Keratinocyte (primary cell): ENCODE data around the gene MAL. TPM values are rescaled to one million over a fixed set of nuclear protein-coding genes. Genes with fewer than 3 reads are reported as not detected.

Source experiments
- DNase-seq: peaks from one replicate; pipeline ENCODE4 v3.0.0-alpha.2; 2011; ENCODE audit warnings: low read depth, missing footprints, low spot score
- FAIRE-seq: peaks from 2 replicates; lab custom pipeline; 2011; peaks lifted over from hg19 to GRCh38; lab: Jason Lieb, UNC
- H2AFZ ChIP-seq: 2 replicates; pipeline ENCODE4 v1.6.0; 2012; ENCODE audit warnings: low read length, control low read depth, inconsistent platforms; ENCODE audit not compliant: control insufficient read depth
- H3K27ac ChIP-seq: 2 replicates; pipeline ENCODE4 v1.5.1; 2011; ENCODE audit warnings: low read length; ENCODE audit not compliant: control insufficient read depth, insufficient read depth
- H3K27me3 ChIP-seq: 3 replicates; pipeline ENCODE4 v1.6.0; 2011; ENCODE audit warnings: low read length; ENCODE audit not compliant: control insufficient read depth, insufficient read depth; ENCODE audit errors: extremely low read depth
- H3K36me3 ChIP-seq, 2 experiments: 2 replicates in 1 of 2; 3 replicates in 1 of 2; pipeline ENCODE4 v1.5.1; 2011; ENCODE audit warnings: low read length in 2 of 2, mild to moderate bottlenecking in 1 of 2; ENCODE audit not compliant: control insufficient read depth in 2 of 2, insufficient read depth in 2 of 2; ENCODE audit errors: extremely low read depth in 1 of 2
- H3K4me1 ChIP-seq: 3 replicates; pipeline ENCODE4 v1.5.1; 2011; ENCODE audit warnings: low read length; ENCODE audit not compliant: control insufficient read depth, insufficient read depth; ENCODE audit errors: extremely low read depth
- H3K4me2 ChIP-seq: 3 replicates; pipeline ENCODE4 v1.6.0; 2011; ENCODE audit warnings: low read depth, low read length; ENCODE audit not compliant: control insufficient read depth, insufficient read depth; ENCODE audit errors: extremely low read depth
- H3K4me3 ChIP-seq, 3 experiments: fragments of 200-600 bp in 1 of 3; sonication (generic) in 1 of 3; 2 replicates in 2 of 3; 3 replicates in 1 of 3; pipeline ENCODE4 v1.5.1; 2011 to 2016; ENCODE audit warnings: low read length in 3 of 3, mild to moderate bottlenecking in 3 of 3, control low read depth in 2 of 3, inconsistent platforms in 1 of 3, low read depth in 1 of 3, mixed read lengths in 1 of 3, mixed run types in 1 of 3, moderate library complexity in 1 of 3; ENCODE audit not compliant: control insufficient read depth in 2 of 3, insufficient read depth in 2 of 3; ENCODE audit errors: extremely low read depth in 1 of 3
- H3K79me2 ChIP-seq: 2 replicates; pipeline ENCODE4 v1.6.0; 2012; ENCODE audit warnings: low read length; ENCODE audit not compliant: control insufficient read depth, insufficient read depth
- H3K9ac ChIP-seq: 3 replicates; pipeline ENCODE4 v1.6.0; 2011; ENCODE audit warnings: low read length; ENCODE audit not compliant: control insufficient read depth, insufficient read depth; ENCODE audit errors: extremely low read depth
- H3K9me1 ChIP-seq: 3 replicates; pipeline ENCODE4 v1.6.0; 2011; ENCODE audit warnings: low read length; ENCODE audit not compliant: control insufficient read depth, insufficient read depth; ENCODE audit errors: extremely low read depth
- H3K9me3 ChIP-seq: 2 replicates; pipeline ENCODE4 v1.5.1; 2012; ENCODE audit warnings: low read depth, low read length; ENCODE audit not compliant: control insufficient read depth
- H4K20me1 ChIP-seq: 3 replicates; pipeline ENCODE4 v1.6.0; 2011; ENCODE audit warnings: low read length; ENCODE audit not compliant: control insufficient read depth, insufficient read depth; ENCODE audit errors: extremely low read depth
- EZH2 ChIP-seq: IDR thresholded peaks from one replicate; pipeline ENCODE4 v1.6.1; 2012; ENCODE audit warnings: inconsistent platforms, mild to moderate bottlenecking, low read length, moderate library complexity
- dilution Hi-C: fragments of 300-500 bp; cut with MboI; formaldehyde crosslinking; loops from one replicate; pipeline ENCODE4 v1.7.0; 2020; ENCODE audit warnings: low sequenced_read_pairs; ENCODE audit not compliant: extremely low pct_ligation_motif_present
- polyA plus RNA-seq, 5 experiments: library from polyadenylated mRNA; depleted of rRNA in 3 of 5; stranded (reverse) in 3 of 5; stranded (forward) in 1 of 5; unstranded in 1 of 5; fragments of >200 nt; gene quantifications; 1 replicate in 1 of 5; 2 replicates in 3 of 5; 3 replicates in 1 of 5; pipeline versions ENCODE4 v1.2.1 to v1.2.3, GENCODE V29; 2011 to 2012; ENCODE audit warnings: missing spikeins in 2 of 5, low read depth in 1 of 5, low replicate concordance in 1 of 5
- TF ChIP-seq, protein P1 (sequence below), 3 experiments: IDR thresholded peaks in 1 of 3; conservative IDR thresholded peaks in 1 of 3; optimal IDR thresholded peaks in 1 of 3; 2 replicates in 2 of 3; 3 replicates in 1 of 3; pipeline versions ENCODE3 to v1.5.1; 2011; ENCODE audit warnings: low read length in 3 of 3, mild to moderate bottlenecking in 3 of 3, moderate library complexity in 2 of 3, control low read depth in 1 of 3, inconsistent platforms in 1 of 3; ENCODE audit not compliant: insufficient read depth in 2 of 3; ENCODE audit errors: extremely low read depth in 1 of 3

The MAL gene
- polyA plus RNA-seq, 1 donor (not counting 4 experiments of a cell fraction or from before 2014, with no cell fraction given) = not detected

GRCh38 chr2:95024371-95024770 lies 1.1 kb upstream of the MAL start:
- Histone ChIP-seq H2AFZ (no peak overlapping the region), H3K4me3 (no peak overlapping the region), H3K27me3 (peaks cover 44% of the 10 kb centered on the region), H3K4me1 (no peaks in the 10 kb centered on the region), H3K9me1 (no peaks in the 10 kb centered on the region), H3K9me3 (no peaks in the 10 kb centered on the region), H3K4me2 (no peak overlapping the region), H3K27ac (no peak overlapping the region), H3K36me3 (no peaks in the 10 kb centered on the region), H3K79me2 (no peaks in the 10 kb centered on the region), H4K20me1 (no peaks in the 10 kb centered on the region), H3K9ac (no peak overlapping the region)
- FAIRE-seq (no peak), DNase-seq (no peak)
- TF ChIP-seq, protein P1, sequence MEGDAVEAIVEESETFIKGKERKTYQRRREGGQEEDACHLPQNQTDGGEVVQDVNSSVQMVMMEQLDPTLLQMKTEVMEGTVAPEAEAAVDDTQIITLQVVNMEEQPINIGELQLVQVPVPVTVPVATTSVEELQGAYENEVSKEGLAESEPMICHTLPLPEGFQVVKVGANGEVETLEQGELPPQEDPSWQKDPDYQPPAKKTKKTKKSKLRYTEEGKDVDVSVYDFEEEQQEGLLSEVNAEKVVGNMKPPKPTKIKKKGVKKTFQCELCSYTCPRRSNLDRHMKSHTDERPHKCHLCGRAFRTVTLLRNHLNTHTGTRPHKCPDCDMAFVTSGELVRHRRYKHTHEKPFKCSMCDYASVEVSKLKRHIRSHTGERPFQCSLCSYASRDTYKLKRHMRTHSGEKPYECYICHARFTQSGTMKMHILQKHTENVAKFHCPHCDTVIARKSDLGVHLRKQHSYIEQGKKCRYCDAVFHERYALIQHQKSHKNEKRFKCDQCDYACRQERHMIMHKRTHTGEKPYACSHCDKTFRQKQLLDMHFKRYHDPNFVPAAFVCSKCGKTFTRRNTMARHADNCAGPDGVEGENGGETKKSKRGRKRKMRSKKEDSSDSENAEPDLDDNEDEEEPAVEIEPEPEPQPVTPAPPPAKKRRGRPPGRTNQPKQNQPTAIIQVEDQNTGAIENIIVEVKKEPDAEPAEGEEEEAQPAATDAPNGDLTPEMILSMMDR (optimal IDR thresholded peaks at IDR 0.05 in 1 of 3, IDR thresholded peaks at IDR 0.05 in 1 of 3, conservative IDR thresholded peaks at IDR 0.05 in 1 of 3; ENCODE audit: extremely low read depth in 1 of 3, insufficient read depth in 2 of 3, low read length in 3 of 3) = no peak
- no peak for TF ChIP-seq EZH2
- dilution Hi-C loops = no loop called here

DNA sequence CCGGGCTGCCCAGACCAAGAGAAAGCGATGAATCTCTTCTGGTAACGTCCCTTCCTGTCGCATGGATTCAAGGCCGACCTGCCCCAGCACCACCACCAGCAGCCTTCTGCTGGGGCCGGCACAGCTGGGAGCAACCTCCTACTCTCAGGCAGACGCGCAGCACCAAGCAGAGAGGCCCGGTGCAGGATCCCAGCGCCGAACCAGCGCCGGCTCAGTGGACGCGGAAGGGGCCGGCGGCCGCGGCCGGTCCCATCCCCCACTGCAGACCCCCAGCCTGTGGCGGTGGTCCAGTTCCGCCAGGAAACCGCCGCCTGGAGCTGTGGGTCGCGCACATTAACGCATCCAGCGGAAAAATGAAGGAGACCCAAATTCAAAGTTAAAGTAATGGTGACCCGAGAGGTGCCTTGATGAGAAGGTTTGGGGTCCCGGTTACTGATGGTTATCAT lies 525 bp upstream of the MAL start:
- Histone ChIP-seq H3K27me3 (peaks cover 44% of the 10 kb centered on the region), H3K4me1 (no peaks in the 10 kb centered on the region), H3K79me2 (no peaks in the 10 kb centered on the region), H3K9me3 (no peaks in the 10 kb centered on the region), H3K27ac (no peak overlapping the region), H3K4me2 (no peak overlapping the region), H3K9me1 (no peaks in the 10 kb centered on the region), H2AFZ (no peak overlapping the region), H3K36me3 (no peaks in the 10 kb centered on the region), H3K4me3 (no peak overlapping the region), H4K20me1 (no peaks in the 10 kb centered on the region), H3K9ac (no peak overlapping the region)
- dilution Hi-C loops = no loop called here
- TF ChIP-seq, protein P1 (optimal IDR thresholded peaks at IDR 0.05 in 1 of 3, IDR thresholded peaks at IDR 0.05 in 1 of 3, conservative IDR thresholded peaks at IDR 0.05 in 1 of 3; ENCODE audit: extremely low read depth in 1 of 3, insufficient read depth in 2 of 3, low read length in 3 of 3) = no peak
- TF ChIP-seq EZH2 = peak; percentile 92
- no peak for FAIRE-seq
- no peak for DNase-seq
